Dendritic cell treated with granulocyte-macrophage colony-stimulating factor and Interleukin-4, amounts not matched to agents 40 ng/mL and 50 ng/mL, for 4 days (primary cell): ENCODE results near the gene ADIPOR2.
A peak's percentile ranks its signal among the peaks of the same experiment; 100 is the strongest.

Source experiments
- H3K27ac Mint-ChIP-seq: one replicate; pipeline ENCODE4 v1.8.0; 2022; ENCODE audit warnings: mild to moderate bottlenecking, mixed read lengths
- H3K27me3 Mint-ChIP-seq: one replicate; pipeline ENCODE4 v1.8.0; 2022; ENCODE audit warnings: mild to moderate bottlenecking, mixed read lengths
- H3K36me3 Mint-ChIP-seq: one replicate; pipeline ENCODE4 v1.8.0; 2022; ENCODE audit warnings: low read depth, mixed read lengths
- H3K4me1 Mint-ChIP-seq: one replicate; pipeline ENCODE4 v1.8.0; 2022; ENCODE audit warnings: low read depth, mixed read lengths
- H3K4me3 Mint-ChIP-seq: one replicate; pipeline ENCODE4 v1.8.0; 2022; ENCODE audit warnings: mild to moderate bottlenecking, moderate library complexity, mixed read lengths
- H3K9me3 Mint-ChIP-seq: one replicate; pipeline ENCODE4 v1.8.0; 2022; ENCODE audit warnings: mixed read lengths
- intact Hi-C: fragments of 100-400 bp; cut with micrococcal nuclease; formaldehyde crosslinking; loops from one replicate; pipeline ENCODE4 v1.15.0; 2022

Gene ADIPOR2

DNA sequence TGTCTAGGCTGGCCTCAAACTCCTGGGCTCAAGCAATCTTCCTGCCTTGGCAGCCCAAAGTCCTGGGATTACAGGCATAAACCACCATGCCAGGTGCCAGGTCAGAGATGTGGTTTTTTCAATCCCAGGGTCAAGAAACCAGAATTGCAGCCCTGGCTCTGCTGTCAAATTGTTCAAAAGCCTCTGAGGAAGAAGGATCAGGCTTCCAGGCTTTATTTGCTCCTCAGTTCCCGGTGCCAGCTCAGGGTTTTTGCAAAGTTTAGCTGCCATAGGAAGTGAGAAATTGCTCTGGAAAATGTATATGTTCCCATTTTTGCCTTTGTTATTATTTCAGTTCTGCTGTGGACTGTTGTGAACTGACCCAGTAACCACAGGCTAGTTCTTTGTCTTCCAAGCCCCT, 33.2 kb upstream of the ADIPOR2 start:
- Mint-ChIP-seq H3K27ac (peak overlapping the region; percentile 83), H3K36me3 (no peaks in the 10 kb centered on the region), H3K27me3 (peaks cover 3% of the 10 kb centered on the region), H3K4me3 (no peak overlapping the region), H3K4me1 (peaks cover 52% of the 10 kb centered on the region), H3K9me3 (no peaks in the 10 kb centered on the region)
- intact Hi-C loops: no loop called here

DNA sequence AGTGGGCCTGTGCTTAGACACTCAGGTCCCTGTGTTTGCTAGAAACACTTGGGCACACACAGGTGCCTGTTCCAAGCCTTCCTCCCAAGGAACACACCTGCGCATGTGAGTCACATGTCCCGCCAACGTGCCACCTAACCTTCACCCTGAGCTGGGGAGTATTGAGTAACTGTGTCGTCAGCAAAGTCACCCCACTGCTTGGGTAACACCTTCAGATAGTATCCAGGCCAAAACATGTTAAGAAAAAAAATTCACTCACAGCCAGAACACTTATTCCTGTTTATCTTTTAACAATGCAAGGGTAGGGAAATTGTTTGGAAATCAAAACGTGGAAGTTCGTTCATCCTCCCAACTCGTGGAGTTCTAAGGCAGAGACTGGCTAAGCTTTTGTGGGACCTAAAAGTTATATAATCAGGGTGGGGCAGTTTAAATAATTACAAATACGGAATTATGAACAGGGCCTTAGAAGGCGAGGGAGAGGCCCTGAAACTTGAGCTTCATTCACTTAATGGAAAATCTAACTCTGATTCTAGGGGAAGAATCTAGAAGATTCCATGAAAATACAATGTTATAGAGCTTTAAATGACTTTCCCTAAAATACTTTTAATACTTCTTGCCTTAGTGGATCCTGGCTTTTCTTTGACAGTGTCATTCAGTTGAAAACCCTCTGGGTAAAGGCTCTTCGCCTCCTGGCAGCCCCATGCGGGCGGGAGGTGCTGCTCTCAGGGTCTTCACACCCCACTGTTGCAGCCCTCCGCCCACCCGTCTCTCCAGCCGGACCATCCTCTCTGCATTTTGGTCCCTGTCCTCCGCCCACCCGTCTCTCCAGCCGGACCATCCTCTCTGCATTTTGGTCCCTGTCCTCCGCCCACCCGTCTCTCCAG, 30.3 kb upstream of the ADIPOR2 start:
- H3K4me3 Mint-ChIP-seq: no peak overlapping the region
- H3K36me3 Mint-ChIP-seq: no peaks in the 10 kb centered on the region
- intact Hi-C loops: loop anchor here (2.0 kb wide), 1 partner anchor 30 kb away; the partner anchor contains the start of gene ADIPOR2
- peaks cover 56% of the 10 kb centered on the region for H3K4me1 Mint-ChIP-seq
- H3K27me3 Mint-ChIP-seq: no peaks in the 10 kb centered on the region
- peak overlapping the region; percentile 45 for H3K27ac Mint-ChIP-seq
- no peaks in the 10 kb centered on the region for H3K9me3 Mint-ChIP-seq

DNA sequence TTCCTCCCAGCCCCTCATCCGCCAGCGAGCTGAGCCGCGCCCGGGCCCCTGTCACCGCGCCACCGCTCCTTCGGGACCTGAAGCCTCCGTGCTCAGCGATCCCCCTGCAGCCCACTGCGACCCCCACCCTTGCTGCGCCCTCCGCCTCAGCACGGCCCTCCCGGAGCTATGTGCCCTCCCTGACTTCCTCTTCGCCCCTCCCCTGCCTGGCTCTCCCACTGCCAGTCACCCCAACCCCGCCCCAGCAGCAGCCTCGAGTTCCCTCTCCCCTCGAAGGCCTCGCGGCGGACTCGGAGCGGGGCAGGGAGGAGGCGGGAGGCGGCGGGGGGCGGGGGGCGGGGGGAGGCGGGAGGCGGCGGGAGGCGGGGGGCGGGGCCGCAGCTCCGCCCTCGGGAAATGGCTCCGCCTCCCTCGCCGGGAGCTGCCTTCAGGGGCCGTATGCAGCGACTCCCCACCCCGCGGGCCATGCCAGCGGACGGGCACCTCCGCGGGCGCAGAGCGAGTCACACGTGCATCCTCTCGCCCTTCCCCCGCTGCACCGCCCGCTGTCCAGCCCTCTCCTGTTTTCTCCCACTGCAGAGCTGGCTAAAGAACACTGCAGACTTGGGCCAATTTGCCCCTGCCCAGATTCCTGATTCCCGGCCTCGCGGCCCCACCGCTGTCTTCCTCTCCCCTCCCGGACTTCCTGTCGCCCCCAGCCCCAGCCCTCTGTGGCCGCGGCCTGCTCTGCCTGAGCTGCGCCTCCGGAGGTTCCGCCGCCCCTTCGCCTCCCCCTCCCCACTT, 29.1 kb upstream of the ADIPOR2 start:
- intact Hi-C loops: loop anchor here (2.0 kb wide), 1 partner anchor 29 kb away; the partner anchor contains the start of gene ADIPOR2
- peak overlapping the region; percentile 77 for H3K27ac Mint-ChIP-seq

DNA sequence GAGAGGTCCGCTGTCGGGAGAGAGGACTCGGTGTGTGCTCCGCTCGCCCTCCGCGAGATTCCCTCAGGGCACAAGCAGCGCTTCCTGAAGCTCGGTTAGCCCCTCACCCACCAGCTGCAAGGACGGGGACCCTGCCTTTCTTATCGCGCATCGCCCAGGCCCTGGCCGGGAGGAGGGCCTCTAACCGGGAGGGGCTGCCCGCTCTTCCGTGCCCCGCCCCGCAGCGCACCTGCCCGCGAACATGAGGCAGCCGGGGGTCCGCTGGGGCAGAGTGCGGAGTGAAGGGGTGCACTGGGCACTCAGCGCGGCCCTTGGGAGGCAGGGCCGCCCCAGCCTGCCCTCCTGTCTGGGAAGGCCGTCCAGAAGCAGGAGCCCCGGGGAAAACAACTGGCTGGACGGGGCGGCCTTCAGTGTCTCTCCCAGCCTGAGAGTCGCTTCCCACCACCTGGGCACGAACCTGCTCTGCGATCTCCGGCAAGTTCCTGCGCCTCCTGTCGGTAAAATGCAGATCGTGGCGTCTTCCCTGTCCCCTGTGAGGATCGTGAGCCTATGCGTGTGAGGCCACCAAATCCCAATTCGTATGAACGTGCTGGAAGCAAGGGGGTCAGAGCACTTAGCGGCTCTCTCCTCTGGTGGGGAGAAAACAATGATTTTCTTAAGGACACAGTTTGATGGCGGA, 28.0 kb upstream of the ADIPOR2 start:
- intact Hi-C loops: no loop called here
- Mint-ChIP-seq H3K27me3 (peaks cover 2% of the 10 kb centered on the region), H3K4me1 (peaks cover 54% of the 10 kb centered on the region), H3K9me3 (no peaks in the 10 kb centered on the region), H3K27ac (no peak overlapping the region), H3K36me3 (no peaks in the 10 kb centered on the region), H3K4me3 (peak overlapping the region; percentile 61)

More for the DNA sequence above, 29.1 kb upstream of the ADIPOR2 start:
- Mint-ChIP-seq H3K27me3 (no peaks in the 10 kb centered on the region), H3K9me3 (no peaks in the 10 kb centered on the region), H3K36me3 (no peaks in the 10 kb centered on the region), H3K4me3 (peak overlapping the region; percentile 79), H3K4me1 (peaks cover 56% of the 10 kb centered on the region)

DNA sequence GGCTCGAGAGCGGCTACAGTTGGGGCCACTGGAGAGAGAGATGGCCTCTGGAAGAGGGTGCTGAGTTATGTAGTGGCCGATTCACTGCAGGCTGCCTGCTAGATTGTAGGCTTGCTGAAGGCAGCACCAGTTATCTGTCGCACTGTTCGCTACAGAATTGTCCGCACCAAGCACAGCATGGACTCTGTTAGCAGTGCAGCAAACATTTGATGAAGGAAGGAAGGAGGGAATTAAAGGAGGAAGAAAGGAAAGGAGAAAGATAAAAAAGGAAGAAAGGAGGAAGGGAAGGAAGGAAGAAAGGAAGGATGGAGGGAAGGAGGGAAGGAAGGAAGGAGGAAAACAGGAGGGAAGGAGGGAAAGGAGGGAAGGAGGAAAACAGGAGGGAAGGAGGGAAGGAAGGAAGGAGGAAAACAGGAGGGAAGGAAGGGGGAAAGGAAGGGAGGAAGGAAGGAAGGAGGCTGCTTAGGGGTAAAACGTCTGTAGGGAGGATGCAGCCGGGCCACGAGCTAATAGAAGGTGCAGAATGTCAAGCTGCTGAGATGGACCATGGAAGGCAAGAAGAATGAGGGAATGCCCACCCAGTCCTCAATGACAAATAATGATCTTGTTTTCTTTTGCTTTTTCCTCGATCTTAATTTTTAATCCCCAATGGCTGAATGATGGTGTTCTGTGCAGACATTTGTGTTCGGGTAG, 27.3 kb upstream of the ADIPOR2 start:
- no peaks in the 10 kb centered on the region for H3K36me3 Mint-ChIP-seq
- H3K9me3 Mint-ChIP-seq: no peaks in the 10 kb centered on the region
- peaks cover 51% of the 10 kb centered on the region for H3K4me1 Mint-ChIP-seq
- H3K4me3 Mint-ChIP-seq: no peak overlapping the region
- intact Hi-C loops: no loop called here
- H3K27ac Mint-ChIP-seq: no peak overlapping the region
- H3K27me3 Mint-ChIP-seq: peaks cover 2% of the 10 kb centered on the region

DNA sequence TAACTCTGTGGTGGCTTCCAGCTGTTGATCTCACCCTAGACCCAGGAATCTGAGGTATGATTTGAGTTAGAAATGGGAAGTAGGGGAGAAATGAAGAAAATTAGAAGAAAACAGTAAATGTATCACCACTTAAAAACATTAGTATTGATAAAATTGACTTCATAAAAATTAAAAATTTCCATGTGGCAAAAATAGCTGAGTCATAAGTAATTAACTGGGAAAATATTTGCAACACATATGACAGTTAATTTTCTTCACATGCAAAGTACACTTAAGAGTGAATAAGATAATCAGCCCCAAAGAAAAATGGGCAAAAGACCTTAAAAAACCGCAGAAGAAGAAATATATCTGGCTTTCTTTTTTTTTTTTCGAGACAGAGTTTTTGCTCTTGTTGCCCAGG, 25.5 kb upstream of the ADIPOR2 start:
- Mint-ChIP-seq H3K27me3 (peaks cover 2% of the 10 kb centered on the region), H3K36me3 (no peaks in the 10 kb centered on the region), H3K9me3 (no peaks in the 10 kb centered on the region), H3K4me3 (no peak overlapping the region), H3K4me1 (peaks cover 44% of the 10 kb centered on the region), H3K27ac (peak overlapping the region; percentile 14)
- intact Hi-C loops: no loop called here

DNA sequence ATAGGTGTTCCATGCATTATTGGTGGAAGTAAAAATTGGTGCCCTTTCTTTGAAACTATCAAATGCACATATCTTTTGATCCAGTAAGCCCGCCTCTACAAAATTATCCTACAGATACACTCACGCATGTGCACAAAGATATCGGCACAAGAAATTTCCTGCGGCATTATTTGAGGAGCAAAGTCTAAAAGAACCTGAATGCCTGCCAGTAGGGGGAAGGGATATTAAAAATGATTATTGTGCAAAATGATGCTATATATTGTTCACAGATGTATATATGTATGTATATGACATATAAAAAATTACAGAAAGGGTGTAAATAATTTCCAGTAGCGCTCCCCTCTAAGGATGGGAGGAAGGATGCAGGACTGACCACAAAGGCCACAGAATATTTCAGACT, 24.7 kb upstream of the ADIPOR2 start:
- intact Hi-C loops: no loop called here
- H3K4me3 Mint-ChIP-seq: no peak overlapping the region
- no peak overlapping the region for H3K27ac Mint-ChIP-seq
- H3K36me3 Mint-ChIP-seq: no peaks in the 10 kb centered on the region
- H3K9me3 Mint-ChIP-seq: no peaks in the 10 kb centered on the region
- peaks cover 38% of the 10 kb centered on the region for H3K4me1 Mint-ChIP-seq
- H3K27me3 Mint-ChIP-seq: peaks cover 2% of the 10 kb centered on the region

DNA sequence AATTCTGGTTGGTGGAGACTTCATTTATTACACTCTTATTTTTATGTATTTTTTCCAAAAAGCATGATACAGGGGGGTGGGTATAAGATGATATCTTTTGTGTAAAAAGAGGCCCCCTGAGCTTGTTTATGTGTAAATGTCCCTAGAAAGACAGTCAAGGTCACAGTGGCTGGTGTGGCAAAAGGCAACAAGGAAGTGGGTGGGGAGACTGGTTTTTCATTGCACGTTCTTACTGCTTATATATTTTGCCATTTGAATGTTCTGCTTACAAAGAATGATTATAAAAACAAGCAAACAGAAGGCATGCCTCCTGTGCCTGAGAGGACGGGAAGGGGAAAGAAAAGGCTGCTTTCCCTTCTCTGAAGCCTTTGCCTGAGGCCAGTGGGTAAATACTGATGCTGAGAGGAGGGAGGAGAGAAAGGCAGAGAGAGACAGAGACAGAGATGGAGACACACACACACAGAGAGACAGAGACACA, 24.1 kb upstream of the ADIPOR2 start:
- peaks cover 2% of the 10 kb centered on the region for H3K27me3 Mint-ChIP-seq
- no peaks in the 10 kb centered on the region for H3K36me3 Mint-ChIP-seq
- H3K4me1 Mint-ChIP-seq: peaks cover 32% of the 10 kb centered on the region
- H3K9me3 Mint-ChIP-seq: no peaks in the 10 kb centered on the region
- intact Hi-C loops: no loop called here
- no peak overlapping the region for H3K4me3 Mint-ChIP-seq
- peak overlapping the region; percentile 42 for H3K27ac Mint-ChIP-seq

DNA sequence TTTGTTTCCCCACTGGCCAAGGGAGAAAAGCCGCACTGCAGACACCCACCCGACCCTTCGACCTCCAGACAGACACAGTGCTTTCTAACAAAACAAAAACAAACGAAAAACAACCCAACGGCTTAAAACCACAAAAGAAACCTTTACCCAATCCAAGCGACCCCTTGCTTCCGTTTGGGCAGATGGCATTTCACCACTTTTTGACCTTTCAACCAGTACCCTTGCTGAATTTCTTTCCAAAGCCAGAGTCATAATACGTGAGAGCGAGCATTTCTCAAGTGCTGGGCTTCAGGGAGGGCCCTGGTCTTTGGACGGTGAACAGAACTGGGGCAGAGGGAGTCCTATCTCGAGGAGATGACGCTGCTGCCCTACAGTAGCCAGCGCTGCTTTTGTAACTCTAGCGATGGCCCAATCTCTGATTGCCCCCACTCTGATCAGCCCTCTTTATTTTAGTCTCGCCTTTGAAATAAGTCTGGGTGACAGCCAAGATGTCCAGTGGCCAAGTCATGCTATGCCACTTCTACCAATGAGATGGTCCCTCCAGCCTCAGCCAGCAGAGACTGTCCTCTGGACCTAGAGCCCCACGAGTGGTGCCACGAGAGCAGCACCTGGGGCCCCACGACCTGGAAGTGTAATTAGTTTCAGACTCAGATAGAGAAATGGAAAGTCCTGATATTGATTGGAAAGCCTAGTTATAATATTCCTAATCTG, 21.9 kb upstream of the ADIPOR2 start:
- H3K4me3 Mint-ChIP-seq: peak overlapping the region; percentile 41
- peaks cover 2% of the 10 kb centered on the region for H3K27me3 Mint-ChIP-seq
- H3K4me1 Mint-ChIP-seq: peaks cover 30% of the 10 kb centered on the region
- peak overlapping the region; percentile 69 for H3K27ac Mint-ChIP-seq
- H3K9me3 Mint-ChIP-seq: no peaks in the 10 kb centered on the region
- H3K36me3 Mint-ChIP-seq: no peaks in the 10 kb centered on the region
- intact Hi-C loops: no loop called here

DNA sequence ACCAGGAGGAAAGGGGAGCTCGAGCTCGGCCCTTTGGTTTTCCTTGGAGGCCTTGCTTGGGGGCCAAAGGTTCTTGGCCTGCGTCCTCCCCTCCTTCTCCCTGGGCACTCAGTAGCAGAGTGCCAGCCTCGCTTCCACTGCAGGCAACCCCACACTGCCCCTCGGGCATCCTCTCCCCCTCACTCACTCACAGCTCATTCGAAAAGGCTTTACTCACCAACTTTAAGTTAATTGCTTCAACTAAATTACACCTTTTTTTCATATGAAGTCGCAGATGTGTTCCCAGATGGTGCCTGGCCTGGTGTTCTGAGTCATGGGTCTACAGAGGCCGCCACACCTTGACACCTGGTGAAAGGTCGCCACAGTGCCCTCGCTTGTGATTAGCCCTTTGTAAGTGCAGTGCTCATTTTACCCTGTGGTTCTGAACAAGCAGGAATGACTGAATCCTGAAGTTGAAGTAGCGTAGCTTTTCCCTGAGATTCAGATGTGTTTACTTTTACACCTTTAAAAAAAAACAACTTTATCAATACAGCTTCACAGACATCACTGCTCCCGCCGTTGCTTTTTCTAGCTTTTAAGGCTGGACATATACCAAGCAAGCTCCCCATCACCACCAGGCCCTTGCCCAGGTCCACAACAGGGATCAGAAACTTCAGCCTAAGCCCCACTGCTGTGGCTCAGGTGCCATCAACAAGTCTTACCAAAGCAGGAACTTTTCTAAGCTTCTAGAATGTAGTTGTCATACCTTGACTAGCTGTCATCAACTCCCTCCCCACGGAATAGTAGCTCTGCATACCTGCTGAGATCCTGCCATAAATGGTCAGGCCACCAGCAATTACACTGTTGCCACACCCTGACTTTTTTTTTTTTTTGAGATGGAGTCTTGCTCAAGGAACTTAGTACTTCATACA, 20.3 kb upstream of the ADIPOR2 start:
- Mint-ChIP-seq H3K4me3 (no peak overlapping the region), H3K4me1 (peaks cover 24% of the 10 kb centered on the region), H3K27me3 (peaks cover 2% of the 10 kb centered on the region), H3K9me3 (no peaks in the 10 kb centered on the region), H3K36me3 (no peaks in the 10 kb centered on the region), H3K27ac (no peak overlapping the region)
- intact Hi-C loops: no loop called here

DNA sequence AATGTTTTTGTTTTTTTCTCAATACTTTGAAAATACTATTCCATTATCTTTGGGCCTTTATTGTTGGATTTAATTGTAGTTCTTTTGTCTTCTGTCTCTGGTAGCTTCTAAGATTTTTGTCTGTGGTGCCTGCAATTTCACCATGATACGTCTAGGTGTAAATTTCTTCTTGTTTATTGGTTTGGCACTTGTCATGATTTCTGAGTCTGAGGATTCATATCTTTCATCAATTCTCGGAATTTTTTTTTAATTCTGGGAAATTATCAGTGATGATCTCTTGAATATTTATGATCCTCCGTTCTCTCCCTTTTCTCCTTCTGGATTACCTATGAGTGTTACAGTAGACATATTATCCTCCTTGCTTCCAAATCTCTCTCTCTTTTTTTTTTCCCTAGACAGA, 14.8 kb upstream of the ADIPOR2 start:
- H3K9me3 Mint-ChIP-seq: no peaks in the 10 kb centered on the region
- H3K4me3 Mint-ChIP-seq: no peak overlapping the region
- H3K27me3 Mint-ChIP-seq: no peaks in the 10 kb centered on the region
- H3K36me3 Mint-ChIP-seq: no peaks in the 10 kb centered on the region
- intact Hi-C loops: no loop called here
- H3K4me1 Mint-ChIP-seq: no peaks in the 10 kb centered on the region
- H3K27ac Mint-ChIP-seq: no peak overlapping the region

DNA sequence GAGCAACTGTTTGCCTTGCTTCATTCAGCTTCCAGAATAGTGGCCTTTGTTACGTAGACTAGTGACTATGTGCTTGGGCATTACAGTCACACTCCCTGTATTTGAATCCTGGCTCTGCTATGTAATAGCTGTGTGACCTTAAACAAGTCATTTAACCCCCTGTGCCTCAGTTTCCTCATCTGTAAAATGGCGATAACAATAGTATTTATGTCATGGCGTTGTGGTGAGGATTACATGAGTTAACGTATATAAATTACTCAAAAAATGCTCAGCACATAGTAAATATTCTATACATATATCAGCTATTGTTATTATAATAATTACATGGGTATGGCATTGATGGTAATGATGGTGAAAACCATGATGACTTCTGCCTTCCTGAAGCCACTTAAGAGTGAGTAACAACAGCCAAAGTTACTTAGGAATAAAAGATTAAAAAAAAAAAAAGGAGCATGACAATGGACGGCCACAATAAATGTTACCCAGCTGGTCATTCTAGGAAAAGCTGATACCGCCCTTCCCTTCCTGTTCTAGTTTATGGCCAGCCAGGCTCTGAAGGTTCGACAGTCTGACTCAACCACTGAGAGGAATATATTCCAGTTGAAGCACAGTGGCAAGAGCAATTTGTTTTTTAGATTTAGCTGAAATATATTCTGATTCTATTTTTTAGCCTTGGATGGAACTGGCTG, 9.9 kb upstream of the ADIPOR2 start:
- Mint-ChIP-seq H3K36me3 (no peaks in the 10 kb centered on the region), H3K27me3 (no peaks in the 10 kb centered on the region), H3K27ac (no peak overlapping the region), H3K4me1 (no peaks in the 10 kb centered on the region), H3K9me3 (no peaks in the 10 kb centered on the region), H3K4me3 (no peak overlapping the region)
- intact Hi-C loops: no loop called here
